ENCODE data around the gene ANKFY1.
A peak's percentile ranks its signal among the peaks of the same experiment; 100 is the strongest.
"Not testable (repeated sequence)": the region's sequence is repeated elsewhere in the genome, so short reads cannot be mapped to it uniquely, and the experiment has no call there.

ANKFY1 gene

GRCh38 chr17:4215882-4216570 is 47.8 kb downstream of the ANKFY1 start:
- peak; percentile 33 for DNase-seq (ENCODE audit: low spot score)

DNA sequence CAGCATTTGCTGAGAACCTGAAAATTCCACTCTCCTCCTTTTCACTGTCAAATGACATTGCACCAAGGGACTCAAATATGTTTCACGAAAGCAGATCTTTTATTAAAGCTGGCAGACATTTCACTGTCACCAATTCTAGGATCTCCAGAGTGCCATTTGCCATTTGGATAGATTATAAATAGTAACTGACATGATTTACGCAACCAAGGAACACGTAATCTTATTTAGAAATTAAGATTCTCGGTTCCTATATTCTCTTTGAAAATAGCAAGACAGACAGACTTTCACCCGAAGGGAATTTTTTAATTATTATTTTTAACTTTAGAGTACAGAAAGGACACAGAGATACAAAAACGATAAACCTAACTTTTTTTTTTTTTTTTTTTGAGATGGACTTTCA is 49.6 kb downstream of the ANKFY1 start:
- DNase-seq (ENCODE audit: low spot score): no peak

DNA sequence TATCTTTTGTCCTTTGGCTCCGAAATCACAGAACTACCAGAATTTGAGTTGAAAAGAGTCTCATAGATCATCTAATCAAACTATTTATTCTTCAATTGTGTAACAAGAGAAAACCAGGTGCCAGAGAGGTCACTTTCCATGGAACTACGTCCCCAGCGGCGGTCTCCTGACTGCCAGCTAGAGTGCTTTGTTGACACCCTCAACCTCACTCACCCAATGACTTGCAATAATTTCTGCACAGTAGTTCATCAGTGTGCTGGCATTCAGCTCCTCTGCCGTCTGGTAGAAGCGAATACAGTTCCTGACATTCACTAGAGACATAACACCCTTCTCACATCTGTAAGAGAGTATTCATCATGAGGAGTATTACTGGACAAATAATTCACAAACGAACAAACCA is 54.2 kb downstream of the ANKFY1 start:
- no peak for DNase-seq (ENCODE audit: low spot score)

- no peak for DNase-seq (ENCODE audit: low spot score)
Measured at GRCh38 chr17:4208238-4208637, 55.5 kb downstream of the ANKFY1 start.

GRCh38 chr17:4206962-4207361 is 56.8 kb downstream of the ANKFY1 start:
- peak; percentile 12 for DNase-seq (ENCODE audit: low spot score)

GRCh38 chr17:4205917-4206316 is 57.9 kb downstream of the ANKFY1 start:
- DNase-seq (ENCODE audit: low spot score): no peak

DNA sequence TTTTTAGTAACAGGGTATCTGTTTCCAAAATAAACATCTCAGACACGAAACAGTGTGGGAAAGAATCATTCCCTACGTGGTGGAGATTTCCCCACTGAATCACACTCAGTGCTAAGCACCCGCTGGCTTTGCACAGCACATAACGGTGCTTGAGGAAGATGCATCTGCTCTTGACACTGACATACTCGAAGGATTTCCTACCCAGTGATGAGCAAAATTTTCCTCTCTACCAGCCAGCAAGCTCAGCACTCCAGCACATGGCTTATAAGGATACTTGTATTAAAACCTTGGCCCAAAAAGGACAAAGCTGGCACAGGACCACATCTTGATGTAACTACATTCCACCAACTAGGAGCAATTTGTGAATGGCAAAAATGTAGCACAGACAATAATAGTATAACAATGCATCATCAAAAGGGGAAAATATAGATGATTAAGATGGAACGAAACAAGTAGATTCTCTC is 59.0 kb downstream of the ANKFY1 start:
- no peak for DNase-seq (ENCODE audit: low spot score)

DNA sequence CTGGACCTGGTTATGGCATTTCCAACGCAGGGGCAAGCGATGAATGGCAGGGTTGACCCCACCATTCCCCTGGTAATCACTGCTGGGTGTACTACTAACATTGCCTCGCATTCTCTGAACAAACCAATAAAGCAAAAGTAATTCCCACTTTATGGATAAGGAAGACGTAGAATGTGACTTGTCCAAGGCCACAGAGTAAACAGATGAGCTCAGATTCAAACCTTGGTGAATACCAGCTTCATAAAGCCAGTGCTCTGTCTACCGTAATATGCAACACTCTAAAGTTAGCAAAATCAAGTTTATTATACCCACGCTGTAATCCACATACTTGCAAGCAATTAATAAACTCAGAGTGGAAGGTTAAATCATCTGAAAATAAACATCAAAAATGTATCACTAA is 59.6 kb downstream of the ANKFY1 start:
- no peak for DNase-seq (ENCODE audit: low spot score)

DNA sequence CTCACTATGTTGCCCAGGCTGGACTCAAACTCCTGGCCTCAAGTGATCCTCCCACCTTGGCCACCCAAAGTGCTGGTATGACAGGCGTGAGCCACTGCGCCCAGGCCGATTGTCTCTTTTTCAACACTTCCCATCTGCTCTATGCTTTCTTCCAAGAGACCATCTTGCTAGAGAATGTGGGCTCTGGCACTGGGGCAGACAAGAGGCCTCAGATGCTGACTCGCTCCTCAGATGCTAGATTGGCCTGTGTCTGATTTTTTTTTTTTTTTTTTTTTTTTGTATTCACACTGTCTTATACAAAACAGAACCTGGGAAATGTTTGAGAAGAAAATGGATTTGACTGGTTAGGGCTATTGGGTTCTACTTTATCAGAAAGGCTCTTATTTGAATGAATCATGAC is 62.6 kb downstream of the ANKFY1 start:
- no peak for DNase-seq (ENCODE audit: low spot score)

GRCh38 chr17:4199818-4200402 is 63.9 kb downstream of the ANKFY1 start:
- DNase-seq (ENCODE audit: low spot score): peak; percentile 61

DNA sequence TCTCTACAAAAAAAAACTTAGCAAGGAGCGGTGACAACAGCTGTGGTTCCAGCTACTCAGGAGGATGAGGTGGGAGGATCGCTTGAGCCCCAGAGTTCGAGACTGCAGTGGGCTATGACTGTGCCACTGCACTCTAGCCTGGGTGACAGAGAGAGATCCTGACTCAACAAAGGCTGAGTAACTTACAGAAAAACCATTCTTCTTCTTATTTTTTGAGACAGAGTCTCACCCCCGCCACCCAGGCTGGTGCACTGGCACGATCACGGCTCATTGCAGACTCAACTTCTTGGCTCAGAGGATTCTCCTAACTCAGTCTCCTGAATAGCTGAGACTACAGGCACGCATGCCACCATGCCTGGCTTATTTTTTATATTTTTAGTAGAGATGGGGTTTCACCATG is 64.8 kb downstream of the ANKFY1 start:
- no peak for DNase-seq (ENCODE audit: low spot score)

GRCh38 chr17:4195306-4195705 is 68.5 kb downstream of the ANKFY1 start:
- DNase-seq (ENCODE audit: low spot score): no peak

DNA sequence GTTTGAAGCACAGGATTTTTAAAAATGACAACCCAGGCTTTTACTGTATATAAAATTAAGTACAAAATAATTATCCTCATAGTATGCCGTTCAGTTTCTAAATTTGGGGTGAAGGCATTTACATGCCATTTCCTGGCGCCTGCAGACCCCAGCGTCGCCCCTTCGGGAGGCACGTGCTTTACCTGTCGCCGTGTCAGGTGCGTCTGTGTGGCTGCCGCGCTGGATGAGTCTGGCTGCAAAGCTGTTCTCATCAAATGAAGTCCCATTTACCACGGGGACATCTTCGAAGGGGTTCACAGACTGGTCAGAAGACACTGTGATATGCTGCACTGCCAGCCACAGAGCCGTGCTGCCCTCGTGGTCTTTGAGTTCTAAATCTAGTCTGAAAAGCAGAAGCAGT is 69.0 kb downstream of the ANKFY1 start:
- no peak for DNase-seq (ENCODE audit: low spot score)

DNA sequence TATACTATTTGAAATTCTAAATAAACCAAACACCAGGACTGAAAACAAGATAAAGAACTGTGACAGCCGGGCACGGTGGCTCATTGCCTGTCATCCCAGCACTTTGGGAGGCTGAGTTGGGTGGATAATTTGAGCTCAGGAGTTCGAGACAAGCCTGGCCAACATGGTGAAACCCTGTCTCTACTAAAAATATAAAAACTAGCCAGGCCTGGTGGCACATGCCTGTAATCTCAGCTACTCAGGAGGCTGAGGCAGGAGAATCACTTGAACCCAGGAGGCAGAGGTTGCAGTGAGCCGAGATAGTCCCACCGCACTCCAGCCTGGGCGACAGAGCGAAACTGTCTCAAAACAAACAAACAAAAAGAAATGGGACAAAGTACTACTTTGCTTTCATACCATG is 73.0 kb downstream of the ANKFY1 start:
- DNase-seq (ENCODE audit: low spot score): not testable (repeated sequence)

DNA sequence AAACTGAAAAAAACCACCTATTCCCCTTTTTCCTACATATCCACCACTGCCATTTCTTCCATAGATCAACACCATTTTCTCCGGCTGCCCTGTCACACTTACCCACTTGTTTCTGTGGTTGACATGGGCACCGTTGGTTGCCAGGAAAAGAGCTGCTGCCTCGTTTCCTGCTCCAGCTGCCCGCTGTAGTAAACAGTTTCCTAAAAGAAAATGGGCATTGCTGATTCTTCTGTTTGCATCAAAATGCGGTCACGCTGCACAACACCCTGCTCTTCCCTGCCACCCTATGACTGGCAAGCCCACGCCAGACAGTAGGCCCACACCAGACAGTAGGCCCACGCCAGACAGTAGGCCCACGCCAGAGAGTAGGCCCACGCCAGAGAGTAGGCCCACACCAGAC is 74.5 kb downstream of the ANKFY1 start:
- DNase-seq (ENCODE audit: low spot score): no peak

- no peak for DNase-seq (ENCODE audit: low spot score)
Measured at GRCh38 chr17:4188076-4188475, 75.7 kb downstream of the ANKFY1 start.

DNA sequence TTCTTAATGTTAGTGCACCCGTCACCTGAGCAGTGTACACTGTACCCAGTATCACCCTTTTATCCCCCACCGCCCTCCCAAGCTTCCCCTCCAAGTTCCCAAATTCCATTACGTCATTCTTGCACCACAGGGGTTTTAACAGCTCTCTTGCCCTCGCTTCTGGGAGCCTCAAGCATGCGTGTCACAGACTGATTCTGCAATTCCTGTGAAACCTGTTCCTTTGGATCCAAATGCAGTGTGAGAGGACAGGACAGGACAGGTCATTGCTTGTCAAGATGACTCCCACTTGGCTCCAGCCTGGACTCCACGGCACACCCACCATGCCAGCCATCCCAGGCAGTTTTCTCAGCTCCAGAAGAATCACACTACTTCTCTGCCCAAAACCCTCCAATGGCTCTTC is 76.7 kb downstream of the ANKFY1 start:
- no peak for DNase-seq (ENCODE audit: low spot score)

GRCh38 chr17:4186357-4186881 is 77.4 kb downstream of the ANKFY1 start:
- DNase-seq (ENCODE audit: low spot score): no peak

GRCh38 chr17:4185656-4186055 is 78.1 kb downstream of the ANKFY1 start:
- DNase-seq (ENCODE audit: low spot score): no peak

DNA sequence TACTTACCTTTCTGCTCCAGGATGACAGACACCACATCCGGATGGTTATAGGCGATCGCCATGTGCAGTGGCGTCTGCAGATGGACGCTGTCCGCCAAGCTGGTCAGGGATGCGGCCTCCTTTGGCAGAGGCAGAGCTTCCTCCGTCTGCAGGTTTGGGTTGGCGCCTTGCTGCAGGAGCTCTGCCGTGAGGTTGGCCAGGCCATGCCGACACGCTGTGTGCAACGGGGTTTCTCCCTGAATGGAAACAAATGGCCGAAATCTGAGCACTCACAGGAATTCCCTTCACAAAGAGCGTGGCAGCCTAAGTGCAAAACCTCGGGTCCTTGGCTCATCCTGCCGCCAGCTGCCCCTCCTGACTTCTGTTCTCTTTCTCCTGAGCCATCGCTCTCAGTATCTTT is 79.0 kb downstream of the ANKFY1 start:
- DNase-seq (ENCODE audit: low spot score): no peak

GRCh38 chr17:4182043-4182442 is 81.7 kb downstream of the ANKFY1 start:
- DNase-seq (ENCODE audit: low spot score): no peak

- no peak for DNase-seq (ENCODE audit: low spot score)
Measured at GRCh38 chr17:4180791-4181190, 83.0 kb downstream of the ANKFY1 start.

DNA sequence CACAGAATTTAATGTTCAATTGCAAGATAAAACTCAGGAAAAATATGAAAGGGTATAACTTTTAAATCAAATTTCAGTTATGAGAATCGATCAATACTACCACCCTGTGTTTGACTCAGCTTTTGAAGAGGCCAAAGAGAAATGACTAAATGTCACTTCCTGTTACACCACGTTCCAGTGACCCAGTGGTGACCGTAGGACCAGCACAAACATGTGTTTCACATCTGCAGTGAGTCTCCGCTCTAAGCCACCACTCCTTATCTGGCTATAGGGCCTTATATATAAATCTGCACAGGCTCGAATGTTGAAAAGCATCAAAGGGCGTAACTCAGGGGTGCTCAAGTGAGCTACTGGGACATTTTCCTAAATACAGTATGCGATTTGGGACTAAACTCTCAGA is 84.7 kb downstream of the ANKFY1 start:
- DNase-seq (ENCODE audit: low spot score): no peak

DNA sequence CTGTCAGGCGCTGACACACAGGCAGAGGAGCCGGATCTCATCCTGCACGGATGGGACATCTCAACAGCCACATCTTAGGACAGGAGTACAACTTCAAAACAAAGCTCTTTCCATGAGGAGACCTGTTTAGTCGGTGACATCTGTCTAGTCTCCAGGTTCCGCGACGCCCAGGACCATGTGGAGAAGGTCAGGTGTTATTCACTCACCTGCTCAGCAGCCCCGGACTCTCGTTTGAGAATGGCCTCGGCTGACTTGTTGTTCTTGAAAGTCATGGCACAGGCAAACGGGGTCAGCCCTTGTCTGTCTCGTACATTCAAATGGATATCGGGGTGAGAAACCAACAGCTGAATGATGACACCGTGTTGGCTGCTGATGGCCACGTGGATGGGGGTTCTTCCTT is 85.1 kb downstream of the ANKFY1 start:
- DNase-seq (ENCODE audit: low spot score): no peak
